ENCODE data around the gene PCDHGA1. TPM values are rescaled to one million over a fixed set of nuclear protein-coding genes. Genes with fewer than 3 reads are reported as not detected.

Gene PCDHGA1
- total RNA-seq, 1 donor from 2014 or later: 0.15 TPM

- Mint-ChIP-seq H3K4me3 (ENCODE audit: unreplicated experiment) (no peak overlapping the region), H3K27me3 (ENCODE audit: low read depth) (no peaks in the 10 kb centered on the region), H3K4me1 (ENCODE audit: low read depth) (peaks cover 4% of the 10 kb centered on the region), H3K36me3 (ENCODE audit: low read depth) (peaks cover 16% of the 10 kb centered on the region), H3K27ac (ENCODE audit: unreplicated experiment) (no peak overlapping the region), H3K9me3 (ENCODE audit: low read depth) (peaks cover 21% of the 10 kb centered on the region)
- no peak for TF ChIP-seq CTCF (IDR thresholded peaks at IDR 0.05)
- no peak for DNase-seq (ENCODE audit: low spot score)
Observed at GRCh38 chr5:141437221-141437620, 106.9 kb downstream of the PCDHGA1 start.

- H3K27ac Mint-ChIP-seq (ENCODE audit: unreplicated experiment): no peak overlapping the region
- DNase-seq (ENCODE audit: low spot score): no peak
- H3K27me3 Mint-ChIP-seq (ENCODE audit: low read depth): no peaks in the 10 kb centered on the region
- peaks cover 16% of the 10 kb centered on the region for H3K9me3 Mint-ChIP-seq (ENCODE audit: low read depth)
- TF ChIP-seq CTCF (IDR thresholded peaks at IDR 0.05): no peak
- H3K4me3 Mint-ChIP-seq (ENCODE audit: unreplicated experiment): no peak overlapping the region
- H3K4me1 Mint-ChIP-seq (ENCODE audit: low read depth): peaks cover 4% of the 10 kb centered on the region
- H3K36me3 Mint-ChIP-seq (ENCODE audit: low read depth): peaks cover 11% of the 10 kb centered on the region
Observed at GRCh38 chr5:141439411-141440141, 109.3 kb downstream of the PCDHGA1 start.

DNA sequence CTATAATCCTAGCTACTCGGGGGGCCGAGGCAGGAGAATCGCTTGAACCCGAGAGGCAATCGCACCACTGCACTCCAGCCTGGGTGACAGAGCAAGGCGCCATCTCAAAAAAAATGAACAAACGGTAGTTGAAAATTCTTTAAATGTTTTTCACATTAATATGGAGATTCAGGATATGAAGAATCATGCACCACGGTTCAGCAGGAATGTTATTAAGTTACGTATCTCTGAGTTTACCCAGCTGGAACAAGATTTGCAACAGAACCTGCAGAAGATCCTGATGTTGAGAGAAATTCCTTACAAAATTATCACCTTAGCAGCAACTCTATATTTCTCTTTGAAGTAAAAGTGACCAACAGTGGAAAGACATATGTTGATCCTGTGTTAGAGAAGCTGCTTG is 110.0 kb downstream of the PCDHGA1 start:
- H3K36me3 Mint-ChIP-seq (ENCODE audit: low read depth): peaks cover 13% of the 10 kb centered on the region
- H3K27me3 Mint-ChIP-seq (ENCODE audit: low read depth): no peaks in the 10 kb centered on the region
- no peak overlapping the region for H3K4me3 Mint-ChIP-seq (ENCODE audit: unreplicated experiment)
- no peak for TF ChIP-seq CTCF (IDR thresholded peaks at IDR 0.05)
- H3K27ac Mint-ChIP-seq (ENCODE audit: unreplicated experiment): no peak overlapping the region
- H3K9me3 Mint-ChIP-seq (ENCODE audit: low read depth): peaks cover 17% of the 10 kb centered on the region
- peaks cover 4% of the 10 kb centered on the region for H3K4me1 Mint-ChIP-seq (ENCODE audit: low read depth)
- DNase-seq (ENCODE audit: low spot score): no peak

GRCh38 chr5:141441571-141442170 is 111.4 kb downstream of the PCDHGA1 start:
- H3K4me1 Mint-ChIP-seq (ENCODE audit: low read depth): peaks cover 4% of the 10 kb centered on the region
- no peak overlapping the region for H3K4me3 Mint-ChIP-seq (ENCODE audit: unreplicated experiment)
- H3K36me3 Mint-ChIP-seq (ENCODE audit: low read depth): peaks cover 13% of the 10 kb centered on the region
- peaks cover 14% of the 10 kb centered on the region for H3K9me3 Mint-ChIP-seq (ENCODE audit: low read depth)
- H3K27ac Mint-ChIP-seq (ENCODE audit: unreplicated experiment): no peak overlapping the region
- DNase-seq (ENCODE audit: low spot score): no peak
- no peaks in the 10 kb centered on the region for H3K27me3 Mint-ChIP-seq (ENCODE audit: low read depth)
- no peak for TF ChIP-seq CTCF (IDR thresholded peaks at IDR 0.05)

DNA sequence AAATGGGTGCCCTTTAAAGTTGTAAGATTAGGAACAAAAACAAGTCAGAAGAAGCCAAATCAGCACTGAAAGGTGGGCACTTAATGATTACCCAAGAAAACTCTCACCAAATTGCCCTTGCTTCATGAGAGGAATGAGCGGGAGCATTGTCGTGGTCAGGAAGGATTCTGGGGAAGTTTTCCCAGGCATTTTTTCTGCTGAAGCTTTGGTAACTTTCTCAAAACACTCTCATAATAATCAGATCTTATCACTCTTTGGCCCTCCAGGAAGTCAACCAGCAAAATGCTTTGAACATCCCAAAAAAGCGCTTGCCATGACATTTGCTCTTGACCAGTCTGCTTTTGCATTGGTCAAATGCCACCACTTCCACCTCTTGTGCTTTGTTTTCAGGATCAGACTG is 135.0 kb downstream of the PCDHGA1 start:
- Mint-ChIP-seq H3K4me3 (ENCODE audit: unreplicated experiment) (no peak overlapping the region), H3K9me3 (ENCODE audit: low read depth) (no peaks in the 10 kb centered on the region), H3K36me3 (ENCODE audit: low read depth) (peaks cover 3% of the 10 kb centered on the region), H3K4me1 (ENCODE audit: low read depth) (peaks cover 4% of the 10 kb centered on the region), H3K27me3 (ENCODE audit: low read depth) (no peaks in the 10 kb centered on the region), H3K27ac (ENCODE audit: unreplicated experiment) (no peak overlapping the region)
- TF ChIP-seq CTCF (IDR thresholded peaks at IDR 0.05): no peak
- no peak for DNase-seq (ENCODE audit: low spot score)
